Activated CD4-positive, alpha-beta memory T cell treated with anti-CD3 and anti-CD28 coated beads for 36 hours (primary cell): ENCODE data around the gene ABTB1. TPM values are rescaled to one million over a fixed set of nuclear protein-coding genes. Genes with fewer than 3 reads are reported as not detected.

ENCODE experiments used
- CTCF ChIA-PET: fragments of 350-600 bp; sonication (Branson Sonifier 250); formaldehyde crosslinking; loops from one replicate; lab custom pipeline; 2021; ENCODE audit warnings: antibody characterized with exemption, inconsistent platforms; lab: Charles Lee
- POLR2A ChIA-PET: fragments of 350-600 bp; sonication (Branson Sonifier 250); formaldehyde crosslinking; loops from one replicate; lab custom pipeline; 2021; ENCODE audit warnings: antibody characterized with exemption; lab: Charles Lee
- DNase-seq: peaks from one replicate; pipeline ENCODE4 v3.0.0-alpha.2; 2020
- H3K27ac Mint-ChIP-seq: one replicate; pipeline ENCODE4 v1.8.0; 2021; ENCODE audit warnings: mixed read lengths
- H3K27me3 Mint-ChIP-seq: one replicate; pipeline ENCODE4 v1.8.0; 2021; ENCODE audit warnings: mixed read lengths
- H3K36me3 Mint-ChIP-seq: one replicate; pipeline ENCODE4 v1.8.0; 2021; ENCODE audit warnings: mixed read lengths
- H3K4me1 Mint-ChIP-seq: one replicate; pipeline ENCODE4 v1.8.0; 2021; ENCODE audit warnings: low read depth, mixed read lengths
- H3K4me3 Mint-ChIP-seq: one replicate; pipeline ENCODE4 v1.8.0; 2021; ENCODE audit warnings: mild to moderate bottlenecking, mixed read lengths
- H3K9me3 Mint-ChIP-seq: one replicate; pipeline ENCODE4 v1.8.0; 2021; ENCODE audit warnings: mixed read lengths
- intact Hi-C: fragments of 100-400 bp; cut with micrococcal nuclease; formaldehyde crosslinking; loops from one replicate; pipeline ENCODE4 v1.15.1; 2023
- total RNA-seq, 2 experiments: library from RNA; stranded (reverse); gene quantifications; one replicate each; pipeline ENCODE4 v1.2.3, GENCODE V29; 2021

ABTB1 gene
- total RNA-seq, 2 experiments from 2014 or later, result 14.8 TPM

DNA sequence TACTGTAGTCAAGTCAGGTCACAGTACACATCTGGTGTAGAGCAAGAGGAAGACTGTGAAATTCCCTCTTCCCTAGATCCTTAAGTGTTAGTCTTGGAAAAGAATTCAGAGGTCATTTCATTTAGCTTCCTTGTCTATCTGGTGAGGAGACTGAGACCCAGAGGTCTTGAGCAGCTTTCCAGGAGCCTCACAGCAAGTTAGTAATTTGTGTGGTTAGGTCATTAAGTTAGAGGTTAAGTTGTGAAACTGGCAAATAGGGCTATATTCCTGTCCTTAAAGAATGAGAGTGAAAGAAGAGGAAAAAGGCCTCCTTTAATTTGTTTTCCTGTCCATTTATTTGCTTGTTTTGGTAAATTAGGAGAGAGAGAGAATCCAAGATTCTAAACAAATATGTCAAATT is 34.8 kb upstream of the ABTB1 start:
- Mint-ChIP-seq H3K36me3 (no peaks in the 10 kb centered on the region), H3K4me1 (no peaks in the 10 kb centered on the region), H3K27ac (no peak overlapping the region), H3K27me3 (peaks cover 2% of the 10 kb centered on the region), H3K4me3 (no peak overlapping the region), H3K9me3 (no peaks in the 10 kb centered on the region)
- POLR2A ChIA-PET, result no interaction called here
- intact Hi-C loops, result no loop called here
- CTCF ChIA-PET, result interaction anchor here (1.4 kb wide), 1 partner anchor 13 kb away, joined by 3 read pairs; no protein-coding TSS in a partner anchor
- DNase-seq, result no peak

DNA sequence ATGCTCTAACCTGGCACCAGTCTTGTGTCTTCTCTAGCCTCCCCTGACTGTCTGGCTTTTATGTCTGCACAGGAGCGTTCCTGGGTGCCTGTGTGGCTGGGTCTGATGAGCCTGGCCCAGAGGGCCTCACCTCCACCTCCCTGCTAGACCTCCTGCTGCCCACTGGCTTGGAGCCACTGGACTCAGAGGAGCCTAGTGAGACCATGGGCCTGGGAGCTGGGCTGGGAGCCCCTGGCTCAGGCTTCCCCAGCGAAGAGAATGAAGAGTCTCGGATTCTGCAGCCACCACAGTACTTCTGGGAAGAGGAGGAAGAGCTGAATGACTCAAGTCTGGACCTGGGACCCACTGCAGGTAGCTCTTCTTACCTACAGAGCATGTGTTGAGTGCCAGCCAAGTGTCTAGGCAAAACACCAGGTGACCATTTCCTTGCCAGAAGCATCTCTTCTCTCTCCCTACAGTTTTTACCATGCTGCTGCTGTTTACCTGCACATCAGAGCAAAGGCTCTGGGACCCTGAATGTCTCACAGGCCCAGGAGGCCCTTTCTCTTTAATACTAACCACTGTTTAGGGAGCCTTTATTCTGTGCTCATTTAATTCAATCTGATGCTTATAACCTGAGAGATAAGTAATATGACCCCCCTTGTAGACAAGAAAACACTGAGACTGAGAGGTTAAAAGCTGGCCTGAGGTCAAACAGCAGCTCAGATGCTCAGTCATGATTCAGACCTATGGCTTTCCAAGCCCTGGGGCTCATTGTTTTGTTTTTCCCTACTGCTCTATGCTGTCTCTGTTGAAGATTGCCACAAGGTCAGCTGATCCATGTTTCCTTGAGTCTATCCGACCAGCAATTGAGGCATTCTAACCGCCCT is 33.3 kb upstream of the ABTB1 start:
- Mint-ChIP-seq H3K4me3 (no peak overlapping the region), H3K27me3 (no peaks in the 10 kb centered on the region), H3K9me3 (no peaks in the 10 kb centered on the region), H3K36me3 (no peaks in the 10 kb centered on the region), H3K27ac (no peak overlapping the region), H3K4me1 (no peaks in the 10 kb centered on the region)
- intact Hi-C loops, result no loop called here
- no peak for DNase-seq
- POLR2A ChIA-PET, result no interaction called here
- CTCF ChIA-PET, result interaction anchor here (1.0 kb wide), 1 partner anchor 64 kb away, joined by 3 read pairs; no protein-coding TSS in a partner anchor

GRCh38 chr3:127640042-127640355 is 32.8 kb upstream of the ABTB1 start:
- no peak for DNase-seq
- no peaks in the 10 kb centered on the region for H3K4me1 Mint-ChIP-seq
- H3K4me3 Mint-ChIP-seq, result no peak overlapping the region
- H3K9me3 Mint-ChIP-seq, result no peaks in the 10 kb centered on the region
- POLR2A ChIA-PET, result no interaction called here
- H3K27ac Mint-ChIP-seq, result no peak overlapping the region
- no peaks in the 10 kb centered on the region for H3K36me3 Mint-ChIP-seq
- no peaks in the 10 kb centered on the region for H3K27me3 Mint-ChIP-seq
- intact Hi-C loops, result no loop called here
- CTCF ChIA-PET, result interaction anchor here (1.0 kb wide), 1 partner anchor 65 kb away, joined by 3 read pairs; no protein-coding TSS in a partner anchor

- POLR2A ChIA-PET, result no interaction called here
- no peak for DNase-seq
- CTCF ChIA-PET, result interaction anchor here (0.9 kb wide), 1 partner anchor 70 kb away, joined by 3 read pairs; no protein-coding TSS in a partner anchor
These were observed 27.9 kb upstream of the ABTB1 start for GRCh38 chr3:127644641-127645370.

GRCh38 chr3:127645371-127646015 is 27.3 kb upstream of the ABTB1 start:
- ChIA-PET POLR2A (no interaction called here), CTCF (no interaction called here)
- Mint-ChIP-seq H3K9me3 (no peaks in the 10 kb centered on the region), H3K36me3 (no peaks in the 10 kb centered on the region), H3K4me3 (no peak overlapping the region), H3K27ac (no peak overlapping the region), H3K4me1 (no peaks in the 10 kb centered on the region), H3K27me3 (no peaks in the 10 kb centered on the region)
- intact Hi-C loops, result no loop called here
- no peak for DNase-seq

More at GRCh38 chr3:127644641-127645370, 27.9 kb upstream of the ABTB1 start:
- intact Hi-C loops, result no loop called here
- no peaks in the 10 kb centered on the region for H3K4me1 Mint-ChIP-seq
- H3K36me3 Mint-ChIP-seq, result no peaks in the 10 kb centered on the region
- no peaks in the 10 kb centered on the region for H3K9me3 Mint-ChIP-seq
- no peak overlapping the region for H3K27ac Mint-ChIP-seq
- no peak overlapping the region for H3K4me3 Mint-ChIP-seq
- no peaks in the 10 kb centered on the region for H3K27me3 Mint-ChIP-seq

DNA sequence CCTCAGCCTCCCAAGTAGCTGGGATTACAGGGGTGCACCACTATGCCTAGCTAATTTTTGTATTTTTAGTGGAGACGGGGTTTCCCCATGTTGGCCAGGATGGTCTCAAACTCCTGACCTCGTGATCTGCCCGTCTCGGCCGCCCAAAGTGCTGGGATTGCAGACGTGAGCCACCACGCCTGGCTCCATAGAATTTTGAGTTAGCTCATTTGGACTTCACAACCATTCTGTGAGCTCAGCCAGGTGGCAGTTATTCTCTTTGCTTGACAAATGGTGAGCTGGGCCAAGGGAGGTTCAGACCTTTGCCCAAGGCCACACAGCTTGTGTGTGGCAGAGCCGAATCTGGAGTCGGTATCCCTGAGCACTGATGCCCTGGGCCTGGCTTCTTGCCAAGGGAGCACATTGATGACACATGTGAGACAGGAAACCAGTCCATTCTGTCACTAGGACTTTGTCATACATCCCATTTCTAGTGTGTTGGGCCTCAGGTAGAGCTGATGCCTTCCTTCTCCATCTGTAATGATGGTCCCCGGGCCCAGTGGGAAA is 26.2 kb upstream of the ABTB1 start:
- Mint-ChIP-seq H3K27me3 (no peaks in the 10 kb centered on the region), H3K36me3 (no peaks in the 10 kb centered on the region), H3K27ac (no peak overlapping the region), H3K9me3 (no peaks in the 10 kb centered on the region), H3K4me1 (no peaks in the 10 kb centered on the region), H3K4me3 (no peak overlapping the region)
- ChIA-PET POLR2A (no interaction called here), CTCF (no interaction called here)
- intact Hi-C loops, result no loop called here
- DNase-seq, result no peak

GRCh38 chr3:127647166-127647844 is 25.4 kb upstream of the ABTB1 start:
- intact Hi-C loops, result no loop called here
- POLR2A ChIA-PET, result no interaction called here
- Mint-ChIP-seq H3K4me3 (no peak overlapping the region), H3K27me3 (no peaks in the 10 kb centered on the region), H3K36me3 (no peaks in the 10 kb centered on the region), H3K27ac (no peak overlapping the region), H3K4me1 (no peaks in the 10 kb centered on the region), H3K9me3 (no peaks in the 10 kb centered on the region)
- DNase-seq, result no peak
- CTCF ChIA-PET, result interaction anchor here (1.4 kb wide), 1 partner anchor 47 kb away, joined by 3 read pairs; no protein-coding TSS in a partner anchor

GRCh38 chr3:127647845-127648204 is 24.9 kb upstream of the ABTB1 start:
- Mint-ChIP-seq H3K27ac (no peak overlapping the region), H3K36me3 (no peaks in the 10 kb centered on the region), H3K4me1 (no peaks in the 10 kb centered on the region), H3K9me3 (no peaks in the 10 kb centered on the region), H3K4me3 (no peak overlapping the region), H3K27me3 (no peaks in the 10 kb centered on the region)
- DNase-seq, result no peak
- ChIA-PET POLR2A (no interaction called here), CTCF (interaction anchor here (1.4 kb wide), 1 partner anchor 47 kb away, joined by 3 read pairs; no protein-coding TSS in a partner anchor)
- intact Hi-C loops, result no loop called here

DNA sequence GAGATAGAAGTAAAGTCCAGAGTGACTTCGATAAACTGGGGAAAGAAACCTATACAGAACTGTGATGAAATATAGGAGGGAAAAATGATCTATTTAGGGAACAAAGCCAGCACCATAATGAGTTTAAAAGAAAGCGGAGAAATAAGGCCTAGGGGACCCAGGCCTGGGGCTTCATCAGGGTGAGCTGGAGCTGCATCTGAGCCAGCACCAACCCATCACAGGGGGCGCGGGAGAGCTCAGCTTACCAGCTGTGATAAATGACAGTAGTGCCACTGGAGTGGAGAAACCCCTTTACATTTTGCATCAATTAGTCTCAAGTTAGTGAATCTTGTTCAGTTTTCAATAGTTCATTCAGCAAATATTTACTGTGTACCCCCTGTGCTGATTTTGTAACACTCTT is 22.5 kb upstream of the ABTB1 start:
- Mint-ChIP-seq H3K4me3 (no peak overlapping the region), H3K9me3 (no peaks in the 10 kb centered on the region), H3K36me3 (no peaks in the 10 kb centered on the region), H3K27ac (no peak overlapping the region), H3K4me1 (no peaks in the 10 kb centered on the region), H3K27me3 (no peaks in the 10 kb centered on the region)
- DNase-seq, result no peak
- CTCF ChIA-PET, result no interaction called here
- POLR2A ChIA-PET, result no interaction called here
- intact Hi-C loops, result loop anchor here (5.0 kb wide), 1 partner anchor 322 kb away; no protein-coding TSS in a partner anchor

DNA sequence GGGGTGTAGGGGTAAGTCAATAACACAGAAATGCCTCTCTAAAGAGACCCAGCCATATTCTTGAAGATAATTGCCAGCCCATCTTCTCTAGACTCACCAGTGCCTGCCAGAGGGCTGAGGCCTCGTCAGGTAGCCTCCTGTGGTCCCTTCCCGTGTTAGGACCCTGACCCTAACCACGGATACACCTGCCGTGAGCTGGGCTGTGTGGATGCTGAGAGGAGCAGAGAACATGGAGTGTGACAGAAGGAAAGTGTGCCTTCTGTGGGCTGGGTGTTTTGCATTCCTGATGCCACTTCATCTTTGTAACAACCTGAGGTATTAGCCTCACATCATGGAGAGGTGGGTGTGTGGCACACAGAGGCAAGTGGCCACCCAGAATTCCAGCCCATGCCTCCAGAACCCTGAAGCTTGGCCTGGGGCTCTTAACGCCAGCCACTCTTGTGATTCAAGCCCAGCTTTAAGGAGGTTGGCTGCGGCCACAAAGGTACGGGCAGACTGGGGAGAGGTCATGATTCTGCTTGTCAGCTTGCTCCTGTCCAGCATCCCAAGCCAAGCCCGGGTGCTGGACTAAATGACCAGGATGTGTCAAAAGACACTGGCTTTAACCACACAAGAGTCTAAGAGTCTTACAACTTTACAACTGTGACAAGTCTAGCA is 21.1 kb upstream of the ABTB1 start:
- Mint-ChIP-seq H3K4me3 (no peak overlapping the region), H3K4me1 (no peaks in the 10 kb centered on the region), H3K27ac (no peak overlapping the region), H3K9me3 (no peaks in the 10 kb centered on the region), H3K36me3 (no peaks in the 10 kb centered on the region), H3K27me3 (no peaks in the 10 kb centered on the region)
- ChIA-PET CTCF (interaction anchor here (0.7 to 2.3 kb wide), 4 partner anchors 43 to 482 kb away, joined by 3 to 11 read pairs (median 3); no protein-coding TSS in a partner anchor), POLR2A (interaction anchor here (0.6 kb wide), 1 partner anchor 1008 kb away, joined by 3 read pairs; no protein-coding TSS in a partner anchor)
- DNase-seq, result no peak
- intact Hi-C loops, result loop anchor here (5.0 kb wide), 1 partner anchor 321 kb away; no protein-coding TSS in a partner anchor
